NCI-H2081 treated with DMSO at 0.1 percent for 48 hours (cell line): ENCODE results near the gene PODN.

ENCODE experiments used
- DNase-seq: peaks from one replicate; lab custom pipeline; 2025; lab: John Stamatoyannopoulos, UW

The PODN gene

GRCh38 chr1:53050310-53050709 is 11.7 kb upstream of the PODN start:
- DNase-seq, result no peak

- DNase-seq, result no peak
These were observed 10.3 kb upstream of the PODN start for GRCh38 chr1:53051676-53052075.

GRCh38 chr1:53057127-53057526 is 4.9 kb upstream of the PODN start:
- DNase-seq, result no peak

GRCh38 chr1:53060579-53060978 is 1.4 kb upstream of the PODN start:
- no peak for DNase-seq

GRCh38 chr1:53061123-53061858 is 722 bp upstream of the PODN start:
- DNase-seq, result no peak

- no peak for DNase-seq
These were observed 937 bp downstream of the PODN start for GRCh38 chr1:53062708-53063591.

- no peak for DNase-seq
These were observed 1.9 kb downstream of the PODN start for GRCh38 chr1:53063744-53064515.

GRCh38 chr1:53065391-53065790 is 3.4 kb downstream of the PODN start:
- DNase-seq, result no peak

- DNase-seq, result no peak
These were observed 4.5 kb downstream of the PODN start for GRCh38 chr1:53066488-53066887.

- no peak for DNase-seq
These were observed 5.1 kb downstream of the PODN start for GRCh38 chr1:53066891-53067738.

GRCh38 chr1:53067886-53068285 is 5.9 kb downstream of the PODN start:
- no peak for DNase-seq

GRCh38 chr1:53068314-53069099 is 6.5 kb downstream of the PODN start:
- no peak for DNase-seq

GRCh38 chr1:53069265-53069662 is 7.3 kb downstream of the PODN start:
- DNase-seq, result no peak

GRCh38 chr1:53069663-53070327 is 7.8 kb downstream of the PODN start:
- no peak for DNase-seq

- DNase-seq, result no peak
These were observed 8.6 kb downstream of the PODN start for GRCh38 chr1:53070621-53071020.

GRCh38 chr1:53071167-53071865 is 9.3 kb downstream of the PODN start:
- no peak for DNase-seq

- no peak for DNase-seq
These were observed 9.9 kb downstream of the PODN start for GRCh38 chr1:53071915-53072314.

GRCh38 chr1:53073287-53073686 is 11.3 kb downstream of the PODN start:
- DNase-seq, result no peak

- no peak for DNase-seq
These were observed 11.9 kb downstream of the PODN start for GRCh38 chr1:53073868-53074311.
